ENCODE data around the gene TSPAN4. TPM values are rescaled to one million over a fixed set of nuclear protein-coding genes. Genes with fewer than 3 reads are reported as not detected.

The TSPAN4 gene
- total RNA-seq, 2 experiments from 2014 or later, result 7.7 to 7.9 TPM

DNA sequence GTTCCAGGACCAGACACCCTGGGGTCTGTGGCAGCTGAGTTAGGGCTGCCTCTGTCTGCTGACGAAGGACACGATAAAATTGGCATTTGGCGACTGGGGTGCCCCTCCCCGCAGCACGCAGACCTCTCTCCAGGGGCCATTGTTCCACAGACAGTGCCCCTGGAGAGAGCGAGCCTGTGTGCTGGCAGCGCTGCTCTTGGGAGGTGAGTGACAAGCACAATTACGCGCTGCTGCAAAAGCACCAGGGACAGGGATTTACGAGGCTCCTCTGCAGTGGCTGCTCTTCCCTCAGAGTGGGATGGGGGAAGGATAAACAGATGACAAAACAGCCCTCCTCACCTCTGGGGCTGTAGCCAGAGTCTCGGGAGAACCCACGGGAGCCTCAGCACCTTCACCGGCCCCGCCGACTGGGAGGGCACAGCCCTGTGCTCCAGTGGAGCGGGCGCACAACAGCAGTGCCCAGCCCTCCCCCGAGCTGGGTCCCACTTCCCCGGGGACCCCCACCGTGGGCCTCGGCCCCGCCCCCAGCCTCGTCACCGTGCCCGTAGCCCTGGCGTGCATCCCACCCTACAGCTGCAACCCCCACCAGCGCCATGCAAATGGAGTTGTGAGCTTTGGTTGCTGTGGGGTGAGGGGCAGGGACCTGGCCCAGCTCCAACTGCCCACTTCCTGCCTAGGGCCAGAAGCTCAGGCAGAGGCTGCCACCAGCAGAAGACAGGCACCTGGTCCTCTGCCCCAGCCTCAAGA, 48.3 kb downstream of the TSPAN4 start:
- Mint-ChIP-seq H3K4me3 (no peak overlapping the region), H3K4me1 (no peaks in the 10 kb centered on the region), H3K36me3 (ENCODE audit: low read depth) (no peaks in the 10 kb centered on the region), H3K27me3 (no peaks in the 10 kb centered on the region), H3K27ac (no peak overlapping the region), H3K9me3 (no peaks in the 10 kb centered on the region)
- no peak for DNase-seq
- ChIA-PET CTCF (no interaction called here), POLR2A (no interaction called here)

DNA sequence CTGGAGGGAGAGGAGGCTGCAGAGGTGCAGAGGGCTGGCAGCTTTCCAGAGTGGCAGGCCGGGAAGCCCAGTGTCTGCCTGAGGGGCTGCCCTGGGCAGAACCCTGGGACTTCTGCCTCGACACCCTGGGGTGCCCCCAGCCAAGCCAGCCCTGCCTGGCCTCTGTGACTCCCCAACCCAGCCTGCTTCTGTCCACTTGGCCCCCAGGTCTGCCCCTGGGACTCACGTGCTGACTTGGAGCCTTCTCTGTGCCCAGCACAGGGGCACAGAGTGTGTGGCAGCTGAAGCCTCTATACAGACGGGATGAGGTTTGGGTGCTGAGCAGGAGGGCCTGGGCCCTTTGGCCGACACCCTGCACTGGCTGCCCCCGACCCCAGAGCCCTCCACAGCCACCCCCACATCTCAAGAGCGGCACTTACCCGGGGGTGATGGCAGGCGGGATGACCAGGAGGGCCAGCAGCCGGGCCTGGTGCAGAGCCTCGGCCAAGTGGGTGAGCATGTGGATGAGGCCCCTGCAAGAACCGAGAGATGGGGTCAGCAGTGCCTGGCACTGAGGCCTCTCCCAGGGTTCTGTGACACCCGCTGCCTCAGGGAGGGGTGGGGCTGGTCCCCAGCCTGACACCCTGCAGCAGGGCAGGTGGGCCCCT, 50.5 kb downstream of the TSPAN4 start:
- ChIA-PET POLR2A (no interaction called here), CTCF (no interaction called here)
- Mint-ChIP-seq H3K9me3 (no peaks in the 10 kb centered on the region), H3K27me3 (no peaks in the 10 kb centered on the region), H3K36me3 (ENCODE audit: low read depth) (no peaks in the 10 kb centered on the region), H3K4me3 (no peak overlapping the region), H3K4me1 (no peaks in the 10 kb centered on the region), H3K27ac (no peak overlapping the region)
- no peak for DNase-seq

DNA sequence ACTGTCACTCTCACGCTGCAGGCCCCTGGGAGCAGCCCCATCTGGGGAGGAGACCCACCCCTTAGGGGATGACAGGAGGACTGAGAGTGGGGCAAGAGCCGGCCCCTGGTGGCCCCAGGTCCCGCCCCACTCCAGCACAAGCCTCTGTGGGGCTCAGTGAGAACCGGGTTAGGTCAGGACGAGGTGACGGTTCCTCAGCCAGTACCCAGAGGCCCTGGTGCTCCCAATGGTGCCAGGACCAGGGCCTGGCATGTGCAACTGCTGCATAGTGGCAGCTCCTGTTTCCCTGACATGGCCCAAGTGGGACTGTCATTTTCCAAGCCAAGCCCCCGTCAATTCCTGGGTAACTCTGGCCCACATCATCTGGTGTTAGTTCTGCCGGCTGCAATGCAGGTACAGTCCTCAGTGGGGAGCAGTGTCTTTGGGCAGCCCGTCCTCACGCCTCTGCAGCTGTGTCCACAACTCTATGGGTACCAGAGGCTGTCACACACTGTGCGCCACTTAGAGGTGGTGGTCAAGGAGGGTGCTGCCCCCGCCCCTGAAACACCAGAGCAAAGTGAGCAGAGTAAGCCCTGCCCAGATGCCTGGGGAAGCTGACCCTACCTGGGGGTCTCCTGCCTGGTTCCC, 52.0 kb downstream of the TSPAN4 start:
- Mint-ChIP-seq H3K27me3 (no peaks in the 10 kb centered on the region), H3K36me3 (ENCODE audit: low read depth) (no peaks in the 10 kb centered on the region), H3K4me3 (no peak overlapping the region), H3K9me3 (no peaks in the 10 kb centered on the region), H3K4me1 (no peaks in the 10 kb centered on the region), H3K27ac (no peak overlapping the region)
- DNase-seq, result no peak
- ChIA-PET POLR2A (no interaction called here), CTCF (interaction anchor here (0.7 kb wide), 1 partner anchor 21 kb away, joined by 3 read pairs; no protein-coding TSS in a partner anchor)

DNA sequence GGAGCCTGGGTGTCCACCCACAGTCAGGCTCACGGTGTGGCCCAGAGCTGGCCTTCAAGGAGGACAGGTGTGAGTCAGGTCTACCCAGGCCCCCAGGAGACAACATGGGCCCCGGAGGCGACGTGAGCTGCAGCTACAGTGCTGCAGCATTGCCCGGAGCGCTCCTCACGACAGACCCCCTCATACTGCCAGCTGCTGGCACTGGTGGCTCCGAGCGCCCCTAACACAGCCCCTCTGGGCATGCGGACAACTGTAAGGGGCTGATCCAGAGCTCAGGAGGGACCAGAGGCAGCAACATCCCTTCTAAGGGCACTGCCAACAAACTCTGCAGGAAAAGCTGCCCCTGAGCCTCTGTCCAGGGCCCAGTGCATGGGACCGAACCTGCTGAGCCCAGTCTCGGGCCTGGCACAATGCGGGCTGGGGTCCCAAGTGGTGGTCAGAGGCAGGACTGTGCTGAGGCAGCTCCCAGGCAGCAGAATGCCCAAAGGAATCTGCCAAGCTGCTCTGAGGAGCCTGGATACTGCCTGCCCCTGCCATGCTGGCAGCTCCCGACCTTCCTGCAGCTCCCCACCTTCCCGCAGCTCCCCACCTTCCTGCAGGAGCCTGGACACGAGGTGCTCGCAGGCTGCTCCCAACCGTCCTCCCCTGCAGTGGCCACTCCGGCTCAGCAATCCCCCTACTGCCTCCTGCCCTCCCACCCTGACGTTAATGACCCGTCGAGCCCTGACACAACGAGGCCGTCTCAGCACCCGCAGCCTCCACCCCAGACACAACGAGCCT, 52.9 kb downstream of the TSPAN4 start:
- Mint-ChIP-seq H3K9me3 (no peaks in the 10 kb centered on the region), H3K4me1 (no peaks in the 10 kb centered on the region), H3K36me3 (ENCODE audit: low read depth) (peaks cover 2% of the 10 kb centered on the region), H3K4me3 (no peak overlapping the region), H3K27me3 (no peaks in the 10 kb centered on the region), H3K27ac (no peak overlapping the region)
- ChIA-PET POLR2A (no interaction called here), CTCF (interaction anchor here (0.6 kb wide), 1 partner anchor 396 kb away, joined by 3 read pairs; no protein-coding TSS in a partner anchor)
- no peak for DNase-seq

DNA sequence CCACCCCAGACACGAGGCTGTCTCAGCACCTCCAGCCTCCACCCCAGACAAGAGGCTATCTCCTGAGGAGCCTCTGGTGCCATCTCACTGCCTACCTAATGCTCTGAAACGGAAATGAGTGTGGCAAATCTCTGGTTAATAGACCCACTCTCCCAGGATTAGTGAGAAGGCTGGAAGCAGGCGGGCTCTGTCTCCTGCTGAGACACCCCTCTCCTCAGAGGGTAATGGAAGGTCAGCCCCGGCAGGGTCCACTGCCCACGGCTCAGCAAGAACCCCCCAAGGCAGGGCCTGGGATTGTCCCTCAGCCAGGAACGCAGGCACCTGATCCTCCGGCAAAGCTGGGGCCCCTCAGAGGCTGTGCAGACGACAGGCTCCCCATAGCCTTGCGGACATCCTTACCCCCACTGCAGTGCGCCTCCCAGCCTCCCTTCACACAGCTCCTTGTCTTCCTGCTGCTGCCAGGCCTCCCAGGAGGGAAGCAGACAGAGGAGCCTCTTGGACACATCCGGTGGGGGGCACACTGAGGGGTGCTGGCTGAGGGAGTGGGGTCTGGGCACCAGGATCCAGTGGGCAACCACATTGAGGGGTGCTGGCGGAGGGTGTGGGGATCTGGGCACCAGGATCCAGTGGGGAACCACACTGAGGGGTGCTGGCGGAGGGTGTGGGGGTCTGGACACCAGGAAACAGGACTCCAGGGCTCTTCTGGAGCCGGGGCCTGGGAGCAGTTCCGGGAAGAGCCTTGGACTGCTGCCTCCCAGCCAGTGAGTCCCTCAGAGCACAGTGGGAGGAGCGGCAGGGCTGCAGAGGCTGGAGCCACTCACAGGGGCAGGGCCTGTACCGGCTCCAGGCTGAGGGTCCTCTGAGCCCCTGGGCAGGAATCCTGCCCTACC, 54.8 kb downstream of the TSPAN4 start:
- DNase-seq, result no peak
- ChIA-PET POLR2A (no interaction called here), CTCF (no interaction called here)
- no peak overlapping the region for H3K27ac Mint-ChIP-seq
- H3K27me3 Mint-ChIP-seq, result no peaks in the 10 kb centered on the region
- H3K36me3 Mint-ChIP-seq (ENCODE audit: low read depth), result peaks cover 8% of the 10 kb centered on the region
- no peaks in the 10 kb centered on the region for H3K9me3 Mint-ChIP-seq
- no peaks in the 10 kb centered on the region for H3K4me1 Mint-ChIP-seq
- no peak overlapping the region for H3K4me3 Mint-ChIP-seq

DNA sequence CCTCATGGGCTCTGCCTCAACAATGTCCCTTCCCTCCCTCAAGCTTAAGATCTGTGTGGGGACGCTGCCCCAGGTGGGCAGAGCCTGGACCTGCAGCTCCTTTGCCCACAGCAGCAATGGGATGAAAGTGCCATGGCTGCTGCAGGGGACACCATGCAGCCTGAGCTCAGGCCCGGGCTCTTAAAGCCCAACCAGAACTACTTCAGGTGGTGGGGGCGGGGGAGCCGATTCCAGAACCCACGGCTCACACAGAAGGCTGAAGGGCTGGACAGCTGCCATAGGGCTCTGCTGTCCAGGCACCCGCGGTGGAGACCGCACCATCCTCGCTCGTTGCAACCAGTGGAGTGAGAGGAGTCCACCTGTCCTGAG, 55.5 kb downstream of the TSPAN4 start:
- peaks cover 8% of the 10 kb centered on the region for H3K36me3 Mint-ChIP-seq (ENCODE audit: low read depth)
- H3K4me3 Mint-ChIP-seq, result no peak overlapping the region

DNA sequence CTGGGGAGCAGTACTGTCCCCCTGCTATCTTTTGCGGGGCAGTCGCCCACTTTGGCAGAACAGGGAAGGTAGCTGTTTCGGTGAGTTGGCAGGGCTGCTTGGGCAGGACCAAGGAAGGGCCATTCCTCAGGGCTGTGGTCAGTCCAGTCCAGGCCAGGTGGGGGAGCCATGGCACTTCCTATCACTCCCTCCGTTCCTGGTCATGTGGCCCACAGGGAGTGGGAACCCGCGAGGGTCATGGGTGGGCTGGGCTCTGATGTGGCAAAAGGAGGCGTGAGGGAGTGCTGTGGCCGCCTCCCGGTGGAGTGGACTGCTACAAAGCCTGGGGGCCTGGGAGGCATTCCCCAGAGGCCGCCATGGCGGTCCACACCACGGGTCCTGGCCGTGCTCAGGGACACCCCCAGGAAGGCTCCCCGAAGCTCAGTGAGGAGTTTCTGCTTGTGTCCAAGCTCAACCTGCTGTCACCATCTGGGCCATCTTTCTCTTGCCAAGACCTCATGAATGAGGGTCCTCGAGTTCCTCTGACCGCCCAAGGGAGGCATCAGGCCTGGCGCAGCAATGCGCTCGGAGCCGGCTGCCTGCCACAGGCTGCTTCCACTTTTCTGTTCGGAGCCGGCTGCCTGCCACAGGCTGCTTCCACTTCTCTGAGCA, 56.0 kb downstream of the TSPAN4 start:
- CTCF ChIA-PET, result no interaction called here
- no peaks in the 10 kb centered on the region for H3K9me3 Mint-ChIP-seq
- H3K4me1 Mint-ChIP-seq, result no peaks in the 10 kb centered on the region
- peaks cover 10% of the 10 kb centered on the region for H3K36me3 Mint-ChIP-seq (ENCODE audit: low read depth)
- no peak overlapping the region for H3K4me3 Mint-ChIP-seq
- POLR2A ChIA-PET, result no interaction called here
- no peaks in the 10 kb centered on the region for H3K27me3 Mint-ChIP-seq
- no peak for DNase-seq
- no peak overlapping the region for H3K27ac Mint-ChIP-seq

More for the DNA sequence above, 55.5 kb downstream of the TSPAN4 start:
- DNase-seq, result no peak
- ChIA-PET POLR2A (no interaction called here), CTCF (no interaction called here)
- H3K9me3 Mint-ChIP-seq, result no peaks in the 10 kb centered on the region
- H3K4me1 Mint-ChIP-seq, result no peaks in the 10 kb centered on the region
- H3K27me3 Mint-ChIP-seq, result no peaks in the 10 kb centered on the region
- H3K27ac Mint-ChIP-seq, result no peak overlapping the region

DNA sequence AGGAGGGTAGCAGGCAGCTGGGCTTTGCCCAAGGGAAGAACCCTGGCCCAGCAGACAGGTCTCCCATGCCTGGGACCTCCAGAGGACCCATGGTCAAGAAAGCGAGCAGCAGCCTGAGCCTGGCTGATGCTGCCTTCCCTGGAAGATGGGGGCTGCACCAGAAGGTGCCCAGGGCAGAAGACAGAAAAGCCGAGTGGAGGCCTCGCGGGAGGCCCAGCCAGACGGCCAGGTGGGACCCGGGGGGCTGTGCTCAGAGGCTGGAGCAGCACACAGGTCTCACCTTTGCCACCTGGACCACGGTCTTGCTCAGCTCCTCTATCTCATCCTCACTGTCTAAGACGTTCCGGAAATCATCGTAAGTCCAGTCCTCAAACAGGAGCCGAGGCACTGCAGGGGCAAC, 57.1 kb downstream of the TSPAN4 start:
- peaks cover 15% of the 10 kb centered on the region for H3K36me3 Mint-ChIP-seq (ENCODE audit: low read depth)
- H3K27ac Mint-ChIP-seq, result no peak overlapping the region
- CTCF ChIA-PET, result no interaction called here
- H3K4me1 Mint-ChIP-seq, result no peaks in the 10 kb centered on the region
- H3K9me3 Mint-ChIP-seq, result no peaks in the 10 kb centered on the region
- no peaks in the 10 kb centered on the region for H3K27me3 Mint-ChIP-seq
- POLR2A ChIA-PET, result no interaction called here
- no peak overlapping the region for H3K4me3 Mint-ChIP-seq
- DNase-seq, result no peak

DNA sequence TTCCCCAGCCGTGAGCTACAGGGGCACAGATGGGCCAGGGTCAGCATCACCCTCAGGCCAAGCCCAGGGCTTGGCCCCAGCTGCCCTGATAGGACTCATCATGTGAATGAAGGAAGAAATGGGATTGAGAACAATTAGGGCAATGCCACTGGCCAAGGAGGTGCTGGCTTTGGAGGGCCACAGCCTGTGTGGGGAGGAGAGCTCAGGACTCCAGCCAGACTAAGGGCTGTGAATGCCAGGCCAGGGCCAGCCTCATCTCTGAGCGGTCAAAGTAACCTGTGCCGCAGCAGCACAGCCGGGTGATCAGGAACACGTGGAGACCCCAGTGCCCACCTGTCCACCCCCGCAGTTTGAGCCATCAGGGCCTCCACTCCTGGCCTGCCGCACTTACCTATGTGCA, 57.9 kb downstream of the TSPAN4 start:
- Mint-ChIP-seq H3K4me1 (no peaks in the 10 kb centered on the region), H3K27me3 (no peaks in the 10 kb centered on the region), H3K9me3 (no peaks in the 10 kb centered on the region), H3K4me3 (no peak overlapping the region), H3K36me3 (ENCODE audit: low read depth) (peaks cover 15% of the 10 kb centered on the region), H3K27ac (no peak overlapping the region)
- DNase-seq, result no peak
- ChIA-PET POLR2A (no interaction called here), CTCF (interaction anchor here (1.4 kb wide), 1 partner anchor 16 kb away, joined by 3 read pairs; no protein-coding TSS in a partner anchor)

DNA sequence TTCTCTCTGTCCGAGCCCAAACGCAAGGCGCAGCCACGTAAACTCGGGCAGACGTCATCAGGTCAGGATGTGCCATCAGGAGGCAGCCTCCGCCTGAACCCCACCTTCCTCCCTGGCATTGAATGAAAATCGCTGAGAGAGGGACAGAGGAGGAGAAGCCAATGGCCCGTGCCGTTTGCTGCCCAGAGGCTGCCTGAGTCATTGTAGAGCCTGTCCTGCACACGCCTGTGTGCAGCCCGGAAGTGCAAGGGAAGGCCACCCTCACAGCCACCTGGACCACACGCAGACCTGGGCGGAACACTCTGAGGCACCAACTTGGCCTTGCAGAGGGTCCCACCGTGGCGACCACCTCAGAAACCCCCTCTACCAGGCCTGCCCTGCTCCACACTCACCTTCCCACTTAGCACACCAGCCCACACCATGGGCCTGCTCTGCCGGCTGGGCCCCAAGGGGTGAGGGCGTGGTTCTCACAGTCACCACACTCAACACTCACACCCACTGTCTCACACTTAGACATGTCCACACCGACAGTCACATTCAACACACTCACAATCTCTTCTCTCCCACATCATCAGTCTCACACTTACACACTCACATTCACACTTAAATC, 58.9 kb downstream of the TSPAN4 start:
- ChIA-PET CTCF (interaction anchor here (1.4 kb wide), 1 partner anchor 17 kb away, joined by 3 read pairs; no protein-coding TSS in a partner anchor), POLR2A (no interaction called here)
- Mint-ChIP-seq H3K4me1 (no peaks in the 10 kb centered on the region), H3K4me3 (no peak overlapping the region), H3K27me3 (no peaks in the 10 kb centered on the region), H3K36me3 (ENCODE audit: low read depth) (peaks cover 15% of the 10 kb centered on the region), H3K9me3 (no peaks in the 10 kb centered on the region), H3K27ac (no peak overlapping the region)
- no peak for DNase-seq

DNA sequence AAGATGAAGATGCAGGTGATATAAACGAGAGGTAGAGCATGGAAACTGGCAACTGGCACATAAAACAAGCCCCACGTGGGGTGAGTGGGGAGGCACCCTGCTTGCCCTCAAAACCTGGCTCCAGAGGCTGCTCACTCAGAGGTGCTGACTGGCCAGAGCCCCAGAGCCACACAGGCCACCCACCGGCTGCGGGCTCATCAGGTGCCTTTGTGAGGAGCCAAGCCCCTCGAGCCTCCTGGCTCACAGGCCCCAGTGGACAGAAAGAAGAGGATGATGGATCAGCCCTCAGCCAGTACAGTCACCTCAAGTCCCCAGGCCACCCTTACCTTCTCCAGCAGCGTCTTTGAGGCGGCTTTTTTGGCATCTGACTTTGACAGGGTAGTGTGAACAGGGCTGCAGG, 61.7 kb downstream of the TSPAN4 start:
- Mint-ChIP-seq H3K4me3 (no peak overlapping the region), H3K9me3 (no peaks in the 10 kb centered on the region), H3K27me3 (no peaks in the 10 kb centered on the region), H3K36me3 (ENCODE audit: low read depth) (peaks cover 15% of the 10 kb centered on the region), H3K27ac (no peak overlapping the region), H3K4me1 (peaks cover 11% of the 10 kb centered on the region)
- ChIA-PET POLR2A (no interaction called here), CTCF (no interaction called here)
- no peak for DNase-seq

DNA sequence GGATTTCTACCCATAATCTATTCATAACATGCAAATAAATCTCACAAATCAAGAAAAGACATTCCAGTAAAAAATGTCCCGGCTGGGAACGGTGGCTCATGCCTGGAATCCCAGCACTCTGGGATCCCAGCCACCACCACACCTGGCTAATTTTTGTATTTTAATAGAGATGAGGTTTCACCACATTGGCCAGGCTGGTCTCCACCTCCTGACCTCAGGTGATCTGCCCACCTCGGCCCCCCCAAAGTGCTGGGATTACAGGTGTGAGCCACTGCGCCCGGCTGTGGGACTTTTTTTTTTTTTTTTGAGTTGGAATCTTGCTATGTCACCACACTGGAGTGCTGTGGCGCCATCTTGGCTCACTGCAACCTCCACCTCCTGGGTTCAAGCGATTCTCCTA, 63.3 kb downstream of the TSPAN4 start:
- no peak for DNase-seq
- Mint-ChIP-seq H3K4me3 (no peak overlapping the region), H3K27ac (no peak overlapping the region), H3K4me1 (peaks cover 19% of the 10 kb centered on the region), H3K9me3 (no peaks in the 10 kb centered on the region), H3K36me3 (ENCODE audit: low read depth) (peaks cover 12% of the 10 kb centered on the region), H3K27me3 (no peaks in the 10 kb centered on the region)
- POLR2A ChIA-PET, result no interaction called here
- CTCF ChIA-PET, result interaction anchor here (1.0 to 1.3 kb wide), 2 partner anchors 19 to 110 kb away, joined by 3 read pairs; no protein-coding TSS in a partner anchor

All from activated CD4-positive, alpha-beta T cell treated with anti-CD3 and anti-CD28 coated beads, Interleukin-2, amount 10 ng/mL, durations not matched to agents 7 days and 5 days (primary cell).